HG02943 (cell line): ENCODE data around the gene H1-8.
"Not testable (repeated sequence)": the region's sequence is repeated elsewhere in the genome, so short reads cannot be mapped to it uniquely, and the experiment has no call there.

Experiments
- ATAC-seq: cut with Tn5 transposase; IDR thresholded peaks from one replicate; pipeline ENCODE4 v1.9.1; 2021; ENCODE audit warnings: mild to moderate bottlenecking, low read depth, moderate library complexity; ENCODE audit not compliant: unreplicated experiment

Gene H1-8

DNA sequence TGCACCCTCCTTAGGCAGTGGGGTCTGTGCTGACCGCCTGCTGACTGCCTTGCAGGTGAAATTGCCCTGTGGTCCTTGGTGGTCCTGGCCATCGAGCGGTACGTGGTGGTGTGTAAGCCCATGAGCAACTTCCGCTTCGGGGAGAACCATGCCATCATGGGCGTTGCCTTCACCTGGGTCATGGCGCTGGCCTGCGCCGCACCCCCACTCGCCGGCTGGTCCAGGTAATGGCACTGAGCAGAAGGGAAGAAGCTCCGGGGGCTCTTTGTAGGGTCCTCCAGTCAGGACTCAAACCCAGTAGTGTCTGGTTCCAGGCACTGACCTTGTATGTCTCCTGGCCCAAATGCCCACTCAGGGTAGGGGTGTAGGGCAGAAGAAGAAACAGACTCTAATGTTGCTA lies 12.2 kb upstream of the H1-8 start:
- ATAC-seq, result no peak

DNA sequence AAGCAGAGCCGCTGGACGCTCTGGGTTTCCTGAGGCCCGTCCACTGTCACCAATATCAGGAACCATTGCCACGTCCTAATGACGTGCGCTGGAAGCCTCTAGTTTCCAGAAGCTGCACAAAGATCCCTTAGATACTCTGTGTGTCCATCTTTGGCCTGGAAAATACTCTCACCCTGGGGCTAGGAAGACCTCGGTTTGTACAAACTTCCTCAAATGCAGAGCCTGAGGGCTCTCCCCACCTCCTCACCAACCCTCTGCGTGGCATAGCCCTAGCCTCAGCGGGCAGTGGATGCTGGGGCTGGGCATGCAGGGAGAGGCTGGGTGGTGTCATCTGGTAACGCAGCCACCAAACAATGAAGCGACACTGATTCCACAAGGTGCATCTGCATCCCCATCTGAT lies 11.3 kb upstream of the H1-8 start:
- ATAC-seq, result no peak

DNA sequence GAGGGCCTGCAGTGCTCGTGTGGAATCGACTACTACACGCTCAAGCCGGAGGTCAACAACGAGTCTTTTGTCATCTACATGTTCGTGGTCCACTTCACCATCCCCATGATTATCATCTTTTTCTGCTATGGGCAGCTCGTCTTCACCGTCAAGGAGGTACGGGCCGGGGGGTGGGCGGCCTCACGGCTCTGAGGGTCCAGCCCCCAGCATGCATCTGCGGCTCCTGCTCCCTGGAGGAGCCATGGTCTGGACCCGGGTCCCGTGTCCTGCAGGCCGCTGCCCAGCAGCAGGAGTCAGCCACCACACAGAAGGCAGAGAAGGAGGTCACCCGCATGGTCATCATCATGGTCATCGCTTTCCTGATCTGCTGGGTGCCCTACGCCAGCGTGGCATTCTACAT lies 10.7 kb upstream of the H1-8 start:
- ATAC-seq, result no peak

DNA sequence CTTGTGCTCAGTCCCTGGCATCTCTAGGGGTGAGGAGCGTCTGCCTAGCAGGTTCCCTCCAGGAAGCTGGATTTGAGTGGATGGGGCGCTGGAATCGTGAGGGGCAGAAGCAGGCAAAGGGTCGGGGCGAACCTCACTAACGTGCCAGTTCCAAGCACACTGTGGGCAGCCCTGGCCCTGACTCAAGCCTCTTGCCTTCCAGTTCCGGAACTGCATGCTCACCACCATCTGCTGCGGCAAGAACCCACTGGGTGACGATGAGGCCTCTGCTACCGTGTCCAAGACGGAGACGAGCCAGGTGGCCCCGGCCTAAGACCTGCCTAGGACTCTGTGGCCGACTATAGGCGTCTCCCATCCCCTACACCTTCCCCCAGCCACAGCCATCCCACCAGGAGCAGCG lies 9.6 kb upstream of the H1-8 start:
- ATAC-seq, result no peak

DNA sequence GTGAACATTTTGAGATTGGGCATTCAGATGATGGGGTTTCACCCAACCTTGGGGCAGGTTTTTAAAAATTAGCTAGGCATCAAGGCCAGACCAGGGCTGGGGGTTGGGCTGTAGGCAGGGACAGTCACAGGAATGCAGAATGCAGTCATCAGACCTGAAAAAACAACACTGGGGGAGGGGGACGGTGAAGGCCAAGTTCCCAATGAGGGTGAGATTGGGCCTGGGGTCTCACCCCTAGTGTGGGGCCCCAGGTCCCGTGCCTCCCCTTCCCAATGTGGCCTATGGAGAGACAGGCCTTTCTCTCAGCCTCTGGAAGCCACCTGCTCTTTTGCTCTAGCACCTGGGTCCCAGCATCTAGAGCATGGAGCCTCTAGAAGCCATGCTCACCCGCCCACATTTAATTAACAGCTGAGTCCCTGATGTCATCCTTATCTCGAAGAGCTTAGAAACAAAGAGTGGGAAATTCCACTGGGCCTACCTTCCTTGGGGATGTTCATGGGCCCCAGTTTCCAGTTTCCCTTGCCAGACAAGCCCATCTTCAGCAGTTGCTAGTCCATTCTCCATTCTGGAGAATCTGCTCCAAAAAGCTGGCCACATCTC lies 8.4 kb upstream of the H1-8 start:
- no peak for ATAC-seq

DNA sequence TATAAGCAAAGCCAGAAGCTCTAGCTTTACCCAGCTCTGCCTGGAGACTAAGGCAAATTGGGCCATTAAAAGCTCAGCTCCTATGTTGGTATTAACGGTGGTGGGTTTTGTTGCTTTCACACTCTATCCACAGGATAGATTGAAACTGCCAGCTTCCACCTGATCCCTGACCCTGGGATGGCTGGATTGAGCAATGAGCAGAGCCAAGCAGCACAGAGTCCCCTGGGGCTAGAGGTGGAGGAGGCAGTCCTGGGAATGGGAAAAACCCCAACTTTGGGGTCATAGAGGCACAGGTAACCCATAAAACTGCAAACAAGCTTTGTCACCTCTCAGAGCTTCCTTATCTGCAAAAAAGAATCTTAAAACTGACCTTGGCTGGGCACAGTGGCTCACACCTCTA lies 7.9 kb upstream of the H1-8 start:
- no peak for ATAC-seq

DNA sequence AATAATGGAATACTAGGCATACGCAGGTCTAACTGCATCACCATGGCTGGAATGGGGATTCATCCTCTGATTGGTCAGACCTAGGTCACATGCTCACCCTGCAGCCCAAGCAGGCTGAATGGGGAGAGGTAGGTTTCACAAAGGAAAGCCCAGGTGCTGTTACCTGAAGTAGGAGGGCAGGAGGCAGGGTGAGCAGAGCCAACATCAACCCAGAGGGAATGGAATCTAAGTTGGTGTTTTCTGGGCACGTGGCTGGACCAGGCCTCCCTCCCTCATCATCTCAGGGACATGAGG lies 6.7 kb upstream of the H1-8 start:
- no peak for ATAC-seq

DNA sequence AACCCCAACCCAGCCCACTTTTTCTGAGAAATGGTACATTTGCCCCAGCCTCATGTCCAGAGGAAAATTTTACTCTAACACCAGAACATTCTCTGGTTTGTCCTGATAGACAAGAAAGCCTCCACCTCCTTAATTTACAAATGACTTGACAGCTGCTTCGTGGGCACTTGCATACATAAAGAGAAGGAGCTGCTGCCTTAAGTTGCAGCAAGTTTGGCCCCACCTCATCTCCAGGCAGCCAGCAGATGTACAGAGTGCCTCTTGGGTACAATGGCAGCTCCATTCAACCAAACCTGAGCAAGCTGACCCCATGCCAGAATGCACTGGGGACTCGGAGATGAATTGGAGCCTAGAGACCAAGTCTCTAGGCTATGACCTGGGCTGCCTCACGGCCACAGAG lies 6.2 kb upstream of the H1-8 start:
- ATAC-seq, result no peak

DNA sequence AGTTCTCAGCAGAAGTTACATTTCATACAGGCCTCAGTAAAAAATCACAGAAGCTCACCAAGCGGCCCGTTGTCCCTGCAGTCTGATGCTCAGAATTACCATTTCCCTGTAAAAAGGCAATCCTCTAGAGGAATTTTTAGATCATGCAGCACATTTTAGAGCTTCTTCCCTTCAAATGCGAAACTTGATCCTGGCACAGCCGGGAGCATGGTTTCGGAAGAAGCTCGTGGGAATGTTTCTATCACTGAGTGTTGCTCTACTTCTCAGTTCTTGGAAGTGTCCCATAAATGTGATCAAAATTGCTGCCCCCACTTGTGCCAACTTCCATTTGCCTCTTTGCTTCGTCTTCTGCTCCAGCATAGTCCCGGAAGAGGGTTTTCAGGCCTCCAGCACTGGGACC lies 3.8 kb upstream of the H1-8 start:
- ATAC-seq, result no peak

DNA sequence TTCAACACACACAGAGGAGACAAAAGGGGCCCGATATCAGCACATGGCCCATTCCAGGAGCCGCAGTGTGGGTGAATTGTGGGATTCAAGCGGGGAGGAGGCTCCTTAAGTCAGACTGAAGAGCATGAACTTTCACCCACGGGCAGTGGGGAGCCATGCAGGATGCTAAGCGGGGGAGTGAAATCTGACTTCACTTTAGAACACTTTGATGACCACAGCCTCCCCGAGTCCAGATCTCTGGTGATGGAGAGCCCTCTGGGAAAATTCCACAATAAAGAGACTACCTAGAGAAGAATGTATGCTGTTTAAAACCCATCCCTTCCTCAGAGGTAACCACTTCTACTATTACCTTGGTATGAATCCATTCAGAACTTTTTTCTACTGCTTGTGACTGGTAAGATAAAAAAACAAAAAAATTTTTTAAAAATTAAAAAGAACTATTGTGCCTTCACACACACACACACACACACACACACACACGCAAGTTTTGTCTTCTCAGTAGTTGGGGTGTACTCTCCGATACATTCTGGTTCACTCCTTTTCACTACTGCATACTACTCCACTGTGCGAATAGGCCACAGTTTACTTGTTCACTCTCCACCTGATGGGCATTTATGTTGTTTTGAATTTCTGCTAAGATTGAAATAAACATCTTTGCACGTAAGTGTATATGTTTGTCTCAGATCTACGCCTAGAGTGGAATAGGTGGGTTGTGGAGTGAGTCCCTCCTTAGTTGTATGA lies 2.0 kb upstream of the H1-8 start:
- ATAC-seq, result no peak

DNA sequence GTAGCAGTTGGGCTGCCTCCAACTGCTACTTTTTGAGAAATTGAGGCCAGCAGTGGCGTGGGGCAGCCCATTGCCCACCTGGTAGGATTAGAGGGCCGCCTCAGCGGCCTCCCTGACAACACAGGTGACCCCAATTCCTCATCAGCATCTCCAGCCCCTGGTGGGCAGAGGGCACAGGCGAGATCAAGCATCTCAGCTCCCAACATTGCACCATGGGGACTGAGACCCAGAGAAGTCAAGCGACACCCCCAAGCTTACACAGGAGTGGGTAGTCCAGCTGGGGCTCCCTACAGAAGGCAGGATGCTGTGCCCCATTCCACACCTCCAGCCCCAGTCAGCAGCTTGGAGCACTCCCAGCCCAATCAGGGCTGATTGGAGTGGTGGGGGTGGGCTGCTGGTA lies 228 bp upstream of the H1-8 start:
- no peak for ATAC-seq

DNA sequence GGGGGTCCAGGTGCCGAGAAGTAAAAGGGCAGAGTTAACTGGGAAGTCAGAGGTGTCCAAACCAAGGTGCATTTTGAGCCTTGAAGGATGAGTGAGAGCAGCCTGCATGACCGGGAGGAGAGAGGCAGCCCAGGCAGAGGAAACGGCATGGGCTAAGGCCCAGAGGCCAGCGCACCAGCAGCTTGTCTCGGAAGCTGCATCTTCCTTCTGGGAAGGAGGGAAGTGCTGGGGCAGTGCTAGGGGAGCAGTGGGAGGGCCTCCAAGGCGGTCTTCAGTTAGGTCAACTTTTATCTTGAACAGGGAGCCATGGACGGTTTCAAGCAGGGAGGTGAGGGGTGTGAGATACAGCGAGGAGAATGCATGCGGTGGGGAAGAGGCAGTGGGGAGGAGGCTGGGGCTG lies 1.0 kb downstream of the H1-8 start:
- no peak for ATAC-seq

DNA sequence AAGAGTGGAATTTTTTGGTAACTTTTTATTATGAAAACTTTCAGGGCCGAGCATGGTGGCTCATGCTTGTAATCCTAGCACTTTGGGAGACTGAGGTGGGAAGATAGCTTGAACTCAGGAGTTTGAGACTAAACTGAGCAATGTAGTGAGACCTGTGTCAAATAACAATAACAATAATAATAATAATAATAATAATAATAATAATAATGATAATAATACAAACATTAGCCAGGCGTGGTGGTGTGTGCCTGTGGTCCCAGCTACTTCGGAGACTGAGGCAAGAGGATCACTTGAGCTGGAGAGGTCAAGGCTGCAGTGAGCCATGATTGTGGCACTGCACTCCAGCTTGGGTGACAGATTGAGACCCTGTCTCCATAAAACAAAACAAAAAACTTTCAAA lies 3.0 kb downstream of the H1-8 start:
- ATAC-seq, result not testable (repeated sequence)

DNA sequence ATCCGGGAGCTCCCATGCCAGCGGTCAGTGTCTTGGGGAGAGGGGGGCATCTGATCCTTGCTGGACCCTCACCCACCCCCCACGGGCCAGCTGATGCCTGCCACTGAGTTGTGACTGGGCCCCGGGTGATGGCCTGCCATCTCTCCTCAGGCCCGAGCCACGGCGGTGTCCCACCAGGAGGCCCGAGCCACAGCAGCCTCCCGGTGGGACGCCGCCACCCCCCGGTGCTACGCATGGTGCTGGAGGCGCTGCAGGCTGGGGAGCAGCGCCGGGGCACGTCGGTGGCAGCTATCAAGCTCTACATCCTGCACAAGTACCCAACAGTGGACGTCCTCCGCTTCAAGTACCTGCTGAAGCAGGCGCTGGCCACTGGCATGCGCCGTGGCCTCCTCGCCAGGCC lies 4.3 kb downstream of the H1-8 start:
- ATAC-seq, result no peak

DNA sequence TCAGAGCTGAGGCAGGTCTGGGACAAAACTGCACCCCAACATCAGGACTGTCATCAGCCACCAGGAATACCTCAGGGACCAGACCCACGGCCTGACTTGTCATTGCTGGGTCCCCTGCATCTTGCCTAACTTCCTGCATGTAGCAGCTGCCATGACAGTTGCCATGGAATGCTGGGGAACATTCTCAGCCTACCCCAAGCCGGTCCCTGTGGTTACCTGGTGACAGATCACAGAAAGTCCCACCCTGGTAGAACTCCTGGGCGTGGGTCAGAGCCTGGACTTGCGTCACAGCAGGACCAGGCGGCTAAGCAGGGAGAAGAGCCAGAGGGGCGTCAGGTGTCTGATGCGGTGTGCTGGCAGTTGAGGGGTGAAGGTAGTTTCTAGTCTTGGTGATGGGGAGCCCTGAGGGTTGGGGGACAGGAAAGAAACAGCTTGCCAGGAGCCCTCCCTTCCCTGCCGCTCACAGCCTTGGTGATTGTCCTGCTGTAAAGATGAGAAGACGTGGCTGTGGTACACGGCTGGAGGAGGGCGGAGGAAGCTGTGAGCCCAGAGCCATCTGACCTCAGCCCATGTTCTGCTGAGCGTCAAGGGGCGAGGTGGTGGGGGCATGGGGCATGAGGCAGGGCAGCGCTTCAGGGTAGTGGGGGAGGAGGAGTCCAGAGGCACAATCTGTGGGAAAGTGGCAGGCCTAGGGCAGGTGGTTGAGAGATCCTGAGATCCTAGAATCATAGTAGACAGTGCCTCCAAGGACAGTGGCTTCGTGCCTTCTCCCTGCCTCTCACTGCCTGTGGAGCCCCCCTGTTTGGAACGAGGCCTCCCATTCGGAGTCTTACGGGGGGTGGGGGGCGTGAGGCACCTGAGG lies 5.4 kb downstream of the H1-8 start:
- ATAC-seq, result no peak

DNA sequence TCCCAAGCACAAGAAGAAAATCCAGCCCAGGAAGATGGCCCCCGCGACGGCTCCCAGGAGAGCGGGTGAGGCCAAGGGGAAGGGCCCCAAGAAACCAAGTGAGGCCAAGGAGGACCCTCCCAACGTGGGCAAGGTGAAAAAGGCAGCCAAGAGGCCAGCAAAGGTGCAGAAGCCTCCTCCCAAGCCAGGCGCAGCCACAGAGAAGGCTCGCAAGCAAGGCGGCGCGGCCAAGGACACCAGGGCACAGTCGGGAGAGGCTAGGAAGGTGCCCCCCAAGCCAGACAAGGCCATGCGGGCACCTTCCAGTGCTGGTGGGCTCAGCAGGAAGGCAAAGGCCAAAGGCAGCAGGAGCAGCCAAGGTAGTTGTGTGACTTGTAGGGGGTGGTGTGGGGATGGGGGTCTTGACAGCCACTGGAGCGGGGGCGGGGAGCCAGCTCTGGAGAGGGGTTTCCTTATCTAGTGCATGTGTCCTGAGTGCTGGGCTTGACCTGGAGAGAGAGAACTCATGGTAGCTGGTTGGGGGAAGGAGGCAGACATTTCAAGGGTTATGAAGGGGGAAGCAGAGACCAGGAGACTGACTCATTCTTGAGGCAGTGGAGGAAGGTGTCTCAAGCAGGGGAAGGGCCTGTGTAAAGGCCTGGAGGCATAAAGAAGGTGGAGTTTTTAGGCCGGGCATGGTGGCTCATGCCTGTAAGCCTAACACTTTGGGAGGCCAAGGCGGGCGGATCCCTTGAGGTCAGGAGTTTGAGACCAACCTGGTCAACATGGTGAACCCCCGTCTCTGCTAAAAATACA lies 6.2 kb downstream of the H1-8 start:
- no peak for ATAC-seq

DNA sequence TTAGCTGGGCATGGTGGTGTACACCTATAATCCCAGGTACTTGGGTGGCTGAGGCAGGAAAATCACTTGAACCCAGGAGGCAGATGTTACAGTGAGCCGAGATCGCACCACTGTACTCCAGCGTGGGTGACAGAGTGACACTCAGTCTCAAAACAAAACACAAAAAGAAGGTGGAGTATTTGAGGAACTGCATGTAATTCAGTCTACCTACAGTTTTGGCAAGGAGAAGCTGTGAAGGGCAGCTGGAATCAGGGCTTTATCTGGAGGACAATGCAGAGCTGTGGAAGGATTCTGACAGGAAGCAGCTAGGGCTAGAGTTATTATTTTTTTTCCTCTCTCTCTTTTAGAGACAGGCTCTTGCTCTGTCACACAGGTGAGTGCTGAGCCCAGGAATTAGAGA lies 6.8 kb downstream of the H1-8 start:
- ATAC-seq, result no peak

DNA sequence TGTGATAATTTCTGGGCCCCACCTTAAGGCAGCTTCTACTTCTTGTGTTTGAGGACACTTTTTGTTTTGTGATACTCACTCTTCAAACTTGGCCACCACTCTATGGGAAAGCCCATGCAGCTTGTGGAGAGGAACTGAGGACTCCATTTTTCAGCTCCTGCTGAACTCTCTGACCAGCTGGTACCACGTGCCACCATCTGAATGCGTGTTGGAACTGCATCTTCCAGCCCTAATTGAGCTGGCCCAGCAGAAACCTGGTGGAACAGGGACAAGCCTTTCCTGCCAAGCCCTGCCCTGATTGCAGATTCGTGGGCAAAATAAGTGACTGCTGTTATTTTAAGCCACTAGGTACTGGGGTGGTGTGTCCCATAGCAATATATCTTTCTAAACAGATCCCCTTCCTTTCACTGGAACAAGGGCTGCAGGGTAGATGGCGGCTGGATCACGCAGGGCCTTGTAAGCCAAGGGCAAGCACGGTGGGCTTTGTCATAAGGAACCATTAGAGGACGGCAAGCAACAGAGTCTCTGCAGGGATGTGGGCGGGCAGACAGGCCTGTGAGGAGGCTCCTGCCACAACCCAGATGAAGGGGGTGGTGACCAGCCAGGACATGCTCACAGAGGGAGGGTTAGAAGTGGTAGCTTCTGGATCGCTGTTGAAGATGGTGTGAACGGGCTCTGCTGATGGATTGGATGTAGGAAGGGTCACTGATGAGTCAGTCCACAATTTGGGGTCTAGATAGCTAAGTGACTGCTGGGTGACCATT lies 9.5 kb downstream of the H1-8 start:
- no peak for ATAC-seq

DNA sequence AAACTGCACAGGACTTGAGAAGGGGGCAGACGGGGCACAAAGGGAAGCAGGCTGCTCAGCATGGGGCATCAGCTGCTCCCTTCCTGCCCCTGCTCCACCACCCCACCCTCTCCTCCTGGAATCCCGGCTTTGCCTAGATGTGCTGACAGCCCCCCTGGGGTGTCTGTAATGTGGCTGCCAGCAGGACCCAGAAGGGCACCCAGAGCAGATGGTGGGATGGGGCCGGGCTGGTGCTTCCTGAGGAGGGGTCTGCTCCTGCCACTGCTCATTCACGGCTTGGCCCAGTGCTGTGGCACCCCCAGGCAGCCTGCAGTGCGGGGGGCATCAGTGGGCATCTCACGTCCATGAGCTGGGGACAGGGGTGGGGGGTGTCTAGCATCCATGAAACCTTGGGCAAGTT lies 10.2 kb downstream of the H1-8 start:
- ATAC-seq, result no peak

DNA sequence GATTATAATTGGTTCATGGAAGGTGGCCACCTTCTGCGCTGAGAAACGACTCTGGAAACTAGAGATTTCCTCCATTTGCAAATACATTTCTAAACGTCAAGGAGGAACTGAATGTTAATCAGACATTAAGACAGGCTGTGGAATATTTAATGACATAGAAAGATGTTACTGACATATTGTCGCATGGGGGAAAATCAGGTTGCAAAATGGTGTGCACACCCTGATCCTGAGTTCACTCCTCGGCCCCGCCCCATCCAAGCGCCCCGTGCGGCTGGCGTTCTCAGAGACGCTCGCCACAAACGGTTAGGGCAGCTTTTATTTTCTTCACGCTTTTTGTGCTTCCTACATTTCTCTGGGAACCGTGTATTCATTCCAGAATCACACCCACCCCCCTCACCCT lies 10.7 kb downstream of the H1-8 start:
- no peak for ATAC-seq
